Measurements from ENCODE around the gene PPP5C.

PPP5C gene

GRCh38 chr19:46381346-46381745 is 34.5 kb downstream of the PPP5C start:
- no peak for TF ChIP-seq TCF12 (IDR thresholded peaks at IDR 0.05; ENCODE audit: low read depth)
- TF ChIP-seq CEBPB (IDR thresholded peaks at IDR 0.05) = no peak

- no peak for TF ChIP-seq NFIC (IDR thresholded peaks at IDR 0.05)
- no peak for TF ChIP-seq CEBPB (IDR thresholded peaks at IDR 0.05)
- TF ChIP-seq USF1 (IDR thresholded peaks at IDR 0.05) = no peak
- no peak for TF ChIP-seq CREB1 (IDR thresholded peaks at IDR 0.05; ENCODE audit: low read depth)
- TF ChIP-seq EGR1 (IDR thresholded peaks at IDR 0.05) = no peak
- no peak for TF ChIP-seq RAD21 (IDR thresholded peaks at IDR 0.05; ENCODE audit: low read depth)
- TF ChIP-seq FOXM1 (IDR thresholded peaks at IDR 0.05; ENCODE audit: borderline replicate concordance, low read depth) = no peak
- TF ChIP-seq TEAD4 (IDR thresholded peaks at IDR 0.05) = no peak
- TF ChIP-seq ZBTB7A (IDR thresholded peaks at IDR 0.05; ENCODE audit: low read depth) = no peak
- TF ChIP-seq MAX (IDR thresholded peaks at IDR 0.05) = no peak
- TF ChIP-seq EP300 (IDR thresholded peaks at IDR 0.05; ENCODE audit: borderline replicate concordance) = no peak
- no peak for TF ChIP-seq TCF12 (IDR thresholded peaks at IDR 0.05; ENCODE audit: low read depth)
- no peak for TF ChIP-seq YY1 (IDR thresholded peaks at IDR 0.05; ENCODE audit: low read depth)
Observed at GRCh38 chr19:46381756-46382345, 35.0 kb downstream of the PPP5C start.

GRCh38 chr19:46383171-46383815 is 36.4 kb downstream of the PPP5C start:
- TF ChIP-seq CREB1 (IDR thresholded peaks at IDR 0.05; ENCODE audit: low read depth) (no peak), EP300 (IDR thresholded peaks at IDR 0.05; ENCODE audit: borderline replicate concordance) (no peak), TAF1 (IDR thresholded peaks at IDR 0.05; ENCODE audit: low read depth) (no peak), TCF12 (IDR thresholded peaks at IDR 0.05; ENCODE audit: low read depth) (no peak), EGR1 (IDR thresholded peaks at IDR 0.05) (no peak), RAD21 (IDR thresholded peaks at IDR 0.05; ENCODE audit: low read depth) (no peak), ZBTB7A (IDR thresholded peaks at IDR 0.05; ENCODE audit: low read depth) (no peak), USF1 (IDR thresholded peaks at IDR 0.05) (no peak)

- TF ChIP-seq TCF12 (IDR thresholded peaks at IDR 0.05; ENCODE audit: low read depth) = no peak
- TF ChIP-seq ZBTB7A (IDR thresholded peaks at IDR 0.05; ENCODE audit: low read depth) = no peak
- TF ChIP-seq EP300 (IDR thresholded peaks at IDR 0.05; ENCODE audit: borderline replicate concordance) = no peak
- TF ChIP-seq FOXM1 (IDR thresholded peaks at IDR 0.05; ENCODE audit: borderline replicate concordance, low read depth) = no peak
- no peak for TF ChIP-seq RAD21 (IDR thresholded peaks at IDR 0.05; ENCODE audit: low read depth)
- no peak for TF ChIP-seq TAF1 (IDR thresholded peaks at IDR 0.05; ENCODE audit: low read depth)
- TF ChIP-seq EGR1 (IDR thresholded peaks at IDR 0.05) = no peak
- no peak for TF ChIP-seq YY1 (IDR thresholded peaks at IDR 0.05; ENCODE audit: low read depth)
- no peak for TF ChIP-seq NFIC (IDR thresholded peaks at IDR 0.05)
- no peak for TF ChIP-seq USF1 (IDR thresholded peaks at IDR 0.05)
- TF ChIP-seq MAX (IDR thresholded peaks at IDR 0.05) = no peak
- TF ChIP-seq REST (IDR thresholded peaks at IDR 0.05; ENCODE audit: low read depth) = no peak
- TF ChIP-seq CREB1 (IDR thresholded peaks at IDR 0.05; ENCODE audit: low read depth) = no peak
- TF ChIP-seq CEBPB (IDR thresholded peaks at IDR 0.05) = no peak
- no peak for TF ChIP-seq TEAD4 (IDR thresholded peaks at IDR 0.05)
Observed at GRCh38 chr19:46383846-46384245, 37.0 kb downstream of the PPP5C start.

- TF ChIP-seq YY1 (IDR thresholded peaks at IDR 0.05; ENCODE audit: low read depth) (no peak), TCF12 (IDR thresholded peaks at IDR 0.05; ENCODE audit: low read depth) (no peak), USF1 (IDR thresholded peaks at IDR 0.05) (no peak), CREB1 (IDR thresholded peaks at IDR 0.05; ENCODE audit: low read depth) (no peak), FOXM1 (IDR thresholded peaks at IDR 0.05; ENCODE audit: borderline replicate concordance, low read depth) (no peak), CEBPB (IDR thresholded peaks at IDR 0.05) (no peak), NFIC (IDR thresholded peaks at IDR 0.05) (no peak), RAD21 (IDR thresholded peaks at IDR 0.05; ENCODE audit: low read depth) (no peak), TAF1 (IDR thresholded peaks at IDR 0.05; ENCODE audit: low read depth) (no peak), TEAD4 (IDR thresholded peaks at IDR 0.05) (no peak), EP300 (IDR thresholded peaks at IDR 0.05; ENCODE audit: borderline replicate concordance) (no peak), REST (IDR thresholded peaks at IDR 0.05; ENCODE audit: low read depth) (no peak), ZBTB7A (IDR thresholded peaks at IDR 0.05; ENCODE audit: low read depth) (no peak)
Observed at GRCh38 chr19:46384396-46384795, 37.5 kb downstream of the PPP5C start.
